Lower leg skin (tissue), 3 donors: ENCODE results near the gene PCCB.

Source experiments
- POLR2A ChIP-seq, 2 donors: fragments of 450-650 bp; IDR thresholded peaks; one replicate each; pipeline ENCODE4 v1.6.1; 2016 to 2017; ENCODE audit warnings: antibody characterized with exemption in 2 of 2, mild to moderate bottlenecking in 1 of 2, moderate library complexity in 1 of 2
- TF ChIP-seq, protein P1 (sequence below), 3 donors: fragments of 450-650 bp; IDR thresholded peaks; one replicate each; pipeline ENCODE4 v1.5.1; 2016; ENCODE audit warnings: antibody characterized with exemption in 3 of 3, mild to moderate bottlenecking in 3 of 3, moderate library complexity in 2 of 3

DNA sequence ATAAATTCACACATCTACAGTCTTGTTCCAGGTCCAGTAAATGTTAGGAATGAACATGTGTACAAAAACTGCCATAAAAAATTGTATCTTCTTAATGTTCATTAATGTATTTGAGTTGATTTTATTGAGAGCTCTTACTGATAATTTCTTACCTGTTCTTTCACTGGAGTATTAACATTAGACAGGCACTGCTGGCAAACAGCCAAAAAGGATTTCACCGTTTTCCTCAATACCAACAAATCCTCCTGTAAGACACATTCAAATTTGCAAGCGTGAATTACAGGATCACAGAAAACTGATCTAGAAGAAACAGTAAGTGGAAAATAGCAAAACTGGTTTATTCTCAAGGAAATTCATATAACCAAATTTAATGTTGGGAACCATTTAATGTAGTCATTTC, 127.4 kb downstream of the PCCB start:
- TF ChIP-seq, protein P1, sequence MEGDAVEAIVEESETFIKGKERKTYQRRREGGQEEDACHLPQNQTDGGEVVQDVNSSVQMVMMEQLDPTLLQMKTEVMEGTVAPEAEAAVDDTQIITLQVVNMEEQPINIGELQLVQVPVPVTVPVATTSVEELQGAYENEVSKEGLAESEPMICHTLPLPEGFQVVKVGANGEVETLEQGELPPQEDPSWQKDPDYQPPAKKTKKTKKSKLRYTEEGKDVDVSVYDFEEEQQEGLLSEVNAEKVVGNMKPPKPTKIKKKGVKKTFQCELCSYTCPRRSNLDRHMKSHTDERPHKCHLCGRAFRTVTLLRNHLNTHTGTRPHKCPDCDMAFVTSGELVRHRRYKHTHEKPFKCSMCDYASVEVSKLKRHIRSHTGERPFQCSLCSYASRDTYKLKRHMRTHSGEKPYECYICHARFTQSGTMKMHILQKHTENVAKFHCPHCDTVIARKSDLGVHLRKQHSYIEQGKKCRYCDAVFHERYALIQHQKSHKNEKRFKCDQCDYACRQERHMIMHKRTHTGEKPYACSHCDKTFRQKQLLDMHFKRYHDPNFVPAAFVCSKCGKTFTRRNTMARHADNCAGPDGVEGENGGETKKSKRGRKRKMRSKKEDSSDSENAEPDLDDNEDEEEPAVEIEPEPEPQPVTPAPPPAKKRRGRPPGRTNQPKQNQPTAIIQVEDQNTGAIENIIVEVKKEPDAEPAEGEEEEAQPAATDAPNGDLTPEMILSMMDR (IDR thresholded peaks at IDR 0.05): no peak
- TF ChIP-seq POLR2A (IDR thresholded peaks at IDR 0.05): no peak
